GF-D8 (cell line): ENCODE results near the gene DIP2C.
A peak's percentile ranks its signal among the peaks of the same experiment; 100 is the strongest.
"Not testable (repeated sequence)": the region's sequence is repeated elsewhere in the genome, so short reads cannot be mapped to it uniquely, and the experiment has no call there.

Source experiments
- DNase-seq: peaks from one replicate; lab custom pipeline; 2025; lab: John Stamatoyannopoulos, UW

DIP2C gene

DNA sequence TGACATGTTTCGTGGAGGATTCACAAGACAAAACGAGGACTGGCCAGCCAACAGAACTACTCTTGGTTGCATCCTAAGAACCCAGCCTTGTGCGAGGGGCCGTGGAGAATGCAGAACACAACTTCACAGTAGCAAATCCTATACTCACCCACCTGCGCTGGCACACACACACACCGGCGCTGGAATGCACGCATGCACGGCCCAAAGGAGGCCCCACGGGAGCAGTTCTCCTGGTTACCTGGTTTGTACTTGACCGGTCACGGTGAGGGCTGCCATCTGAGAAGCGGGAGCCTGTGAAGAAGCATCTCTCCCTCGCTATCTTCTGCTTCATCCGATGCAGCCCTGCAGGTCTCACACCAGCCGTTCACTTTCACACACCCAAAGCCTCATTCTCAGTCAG, 416.4 kb downstream of the DIP2C start:
- DNase-seq: no peak

DNA sequence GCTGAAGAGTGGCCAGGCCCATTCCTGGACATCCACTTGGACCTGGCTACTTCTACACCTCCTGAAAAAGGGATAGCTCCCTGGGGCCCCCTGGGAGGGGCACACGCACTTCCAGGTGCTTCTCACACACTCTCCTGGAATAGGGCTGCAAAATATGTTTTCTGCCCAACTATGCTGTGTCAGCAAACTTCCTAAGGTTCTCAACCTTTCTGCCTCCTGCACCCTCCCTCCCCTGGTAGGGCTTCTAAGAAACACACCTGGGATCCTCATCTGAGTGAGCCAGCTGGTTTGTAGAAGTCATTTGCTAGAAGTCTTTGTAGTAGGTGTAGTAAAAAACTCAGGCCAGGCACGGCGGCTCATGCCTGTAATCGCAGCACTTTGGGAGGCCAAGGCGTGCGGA, 417.7 kb downstream of the DIP2C start:
- no peak for DNase-seq

DNA sequence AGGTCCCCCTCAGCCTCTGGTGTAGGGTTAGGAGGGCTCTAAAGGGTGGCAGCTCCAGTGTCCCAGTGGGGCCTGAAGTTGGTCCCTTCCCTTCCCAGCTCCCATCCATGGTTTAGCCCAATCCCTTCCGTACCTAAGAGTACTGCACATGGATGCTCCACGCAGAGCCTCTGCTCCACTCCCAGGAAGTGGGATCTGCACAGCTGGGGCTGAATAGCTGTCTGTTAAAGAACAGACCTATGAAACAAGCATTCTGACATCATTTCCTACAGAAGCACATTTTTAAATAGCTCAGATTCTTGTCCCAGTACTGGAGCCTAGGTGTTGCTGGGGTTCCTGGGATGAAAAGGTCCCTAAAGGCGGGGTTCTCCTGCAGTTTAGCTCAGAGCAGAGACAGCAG, 418.3 kb downstream of the DIP2C start:
- no peak for DNase-seq

DNA sequence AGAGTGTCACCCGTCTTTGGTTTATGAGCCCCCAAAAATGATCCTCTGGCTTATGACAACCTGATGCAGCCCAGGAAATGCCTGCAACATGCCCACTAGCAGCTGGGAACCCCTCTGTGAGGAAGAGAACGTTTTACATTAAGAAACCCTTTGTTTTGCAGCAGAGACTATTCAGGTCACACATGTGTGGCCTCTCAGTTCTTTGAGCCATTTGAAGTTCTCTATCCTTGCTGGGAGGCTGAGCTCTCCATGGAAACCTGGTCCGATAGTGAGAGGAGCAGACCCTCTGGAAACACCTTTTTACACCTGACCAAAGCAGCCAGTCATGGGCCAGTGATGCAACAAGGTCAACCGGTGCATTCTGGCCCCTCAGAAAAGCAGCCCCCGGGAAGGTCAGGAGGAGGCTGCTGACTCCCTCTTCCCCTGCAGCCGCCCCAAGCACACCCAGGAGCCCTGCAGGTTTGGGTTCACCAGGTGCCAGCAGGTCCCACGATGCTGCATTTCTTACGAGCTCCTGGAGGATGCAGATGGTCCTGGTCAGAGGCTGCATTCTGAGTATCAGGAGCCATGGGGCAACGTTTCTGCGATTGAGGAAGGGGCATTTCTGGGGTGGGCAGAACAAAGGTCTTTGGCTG, 419.9 kb downstream of the DIP2C start:
- no peak for DNase-seq

DNA sequence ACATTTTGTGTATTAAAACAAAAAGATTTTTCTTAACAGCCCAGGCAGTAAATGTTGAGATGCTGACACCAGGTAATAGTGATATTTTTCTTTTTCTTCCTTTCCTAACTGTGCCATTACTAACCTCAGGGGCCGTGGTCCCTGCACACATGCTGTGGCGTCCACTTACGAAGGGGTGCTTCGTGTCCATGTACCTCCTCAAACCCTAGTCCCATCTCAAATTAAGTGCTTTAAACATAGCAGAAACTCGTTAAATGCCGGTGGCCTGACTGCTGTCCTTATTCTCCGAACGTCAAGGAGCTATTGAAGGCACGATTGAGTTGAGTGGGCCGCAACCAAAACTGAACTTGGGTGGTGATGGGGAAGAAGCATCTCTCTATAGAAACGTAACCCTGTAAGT, 421.8 kb downstream of the DIP2C start:
- DNase-seq: no peak

DNA sequence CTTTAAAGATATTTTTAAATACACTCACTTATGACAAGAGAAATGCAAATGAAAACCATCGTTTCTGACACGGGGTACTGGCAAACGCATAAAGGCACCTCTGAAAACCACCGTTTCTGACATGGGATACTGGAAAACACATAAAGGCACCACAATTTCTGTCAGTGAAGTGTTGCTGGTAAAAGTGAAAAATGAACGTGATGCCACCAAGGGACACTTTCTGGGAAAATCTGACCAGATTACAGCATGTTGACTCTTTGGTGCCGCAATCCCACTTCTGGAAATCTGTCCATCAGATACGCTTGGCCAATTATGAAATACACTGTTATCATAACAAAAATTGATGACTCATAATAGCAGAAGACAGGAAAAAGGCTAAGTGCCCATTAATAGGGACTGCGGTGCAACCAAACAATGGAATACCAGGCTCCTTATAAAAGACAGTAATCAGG, 422.5 kb downstream of the DIP2C start:
- DNase-seq: peak; percentile 6

DNA sequence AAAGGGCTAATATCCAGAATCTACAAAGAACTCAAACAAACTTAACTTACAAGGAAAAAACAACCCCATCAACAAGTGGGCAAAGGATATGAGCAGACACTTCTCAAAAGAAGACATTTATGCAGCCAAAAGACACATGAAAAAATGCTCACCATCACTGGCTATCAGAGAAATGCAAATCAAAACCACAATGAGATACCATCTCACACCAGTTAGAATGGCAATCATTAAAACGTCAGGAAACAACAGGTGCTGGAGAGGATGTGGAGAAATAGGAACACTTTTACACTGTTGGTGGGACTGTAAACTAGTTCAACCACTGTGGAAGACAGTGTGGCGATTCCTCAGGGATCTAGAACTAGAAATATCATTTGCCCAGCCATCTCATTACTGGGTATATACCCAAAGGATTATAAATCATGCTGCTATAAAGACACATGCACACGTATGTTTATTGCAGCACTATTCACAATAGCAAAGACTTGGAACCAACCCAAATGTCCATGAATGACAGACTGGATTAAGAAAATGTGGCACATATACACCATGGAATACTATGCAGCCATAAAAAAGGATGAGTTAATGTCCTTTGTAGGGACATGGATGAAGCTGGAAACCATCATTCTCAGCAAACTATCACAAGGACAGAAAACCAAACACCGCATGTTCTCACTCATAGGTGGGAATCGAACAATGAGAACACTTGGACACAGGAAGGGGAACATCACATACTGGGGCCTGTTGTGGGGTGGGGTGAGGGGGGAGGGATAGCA, 423.5 kb downstream of the DIP2C start:
- not testable (repeated sequence) for DNase-seq

DNA sequence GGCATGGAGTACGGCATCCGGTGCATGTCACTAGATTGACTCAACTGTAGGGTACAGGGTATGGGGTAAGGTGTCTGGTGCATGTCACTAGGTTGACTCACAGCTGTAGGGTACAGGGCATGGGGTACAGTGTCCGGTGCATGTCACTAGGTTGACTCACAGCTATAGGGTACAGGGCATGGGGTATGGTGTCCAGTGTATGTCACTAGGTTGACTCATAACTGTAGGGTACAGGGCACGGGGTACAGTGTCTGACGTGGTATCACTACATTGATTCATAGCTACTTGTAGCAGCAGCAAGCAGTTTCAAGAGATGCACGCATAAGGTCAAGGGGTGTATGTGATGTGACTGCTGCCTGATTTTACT, 424.4 kb downstream of the DIP2C start:
- not testable (repeated sequence) for DNase-seq

DNA sequence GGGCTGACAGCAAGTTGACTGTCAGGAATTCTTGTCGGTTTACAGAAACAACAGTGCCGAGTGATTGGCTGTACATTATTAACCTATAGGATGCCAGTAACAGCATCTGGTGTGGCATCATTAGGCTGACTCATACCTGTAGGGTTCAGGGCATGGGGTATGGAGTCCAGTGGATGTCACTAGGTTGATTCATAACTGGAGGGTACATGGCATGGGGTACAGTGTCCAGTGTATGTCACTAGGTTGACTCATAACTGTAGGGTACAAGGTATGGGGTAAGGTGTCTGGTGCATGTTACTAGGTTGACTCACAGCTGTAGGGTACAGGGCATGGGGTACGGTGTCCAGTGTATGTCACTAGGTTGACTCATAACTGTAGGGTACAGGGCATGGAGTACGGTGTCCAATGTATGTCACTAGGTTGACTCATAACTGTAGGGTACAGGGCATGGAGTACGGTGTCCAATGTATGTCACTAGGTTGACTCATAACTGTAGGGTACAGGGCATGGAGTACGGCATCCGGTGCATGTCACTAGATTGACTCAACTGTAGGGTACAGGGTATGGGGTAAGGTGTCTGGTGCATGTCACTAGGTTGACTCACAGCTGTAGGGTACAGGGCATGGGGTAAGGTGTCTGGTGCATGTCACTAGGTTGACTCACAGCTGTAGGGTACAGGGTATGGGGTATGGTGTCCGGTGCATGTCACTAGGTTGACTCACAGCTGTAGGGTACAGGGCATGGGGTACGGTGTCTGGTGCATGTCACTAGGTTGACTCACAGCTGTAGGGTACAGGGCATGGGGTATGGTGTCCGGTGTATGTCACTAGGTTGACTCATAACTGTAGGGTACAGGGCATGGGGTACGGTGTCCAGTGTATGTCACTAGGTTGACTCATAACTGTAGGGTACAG, 425.1 kb downstream of the DIP2C start:
- DNase-seq: not testable (repeated sequence)

DNA sequence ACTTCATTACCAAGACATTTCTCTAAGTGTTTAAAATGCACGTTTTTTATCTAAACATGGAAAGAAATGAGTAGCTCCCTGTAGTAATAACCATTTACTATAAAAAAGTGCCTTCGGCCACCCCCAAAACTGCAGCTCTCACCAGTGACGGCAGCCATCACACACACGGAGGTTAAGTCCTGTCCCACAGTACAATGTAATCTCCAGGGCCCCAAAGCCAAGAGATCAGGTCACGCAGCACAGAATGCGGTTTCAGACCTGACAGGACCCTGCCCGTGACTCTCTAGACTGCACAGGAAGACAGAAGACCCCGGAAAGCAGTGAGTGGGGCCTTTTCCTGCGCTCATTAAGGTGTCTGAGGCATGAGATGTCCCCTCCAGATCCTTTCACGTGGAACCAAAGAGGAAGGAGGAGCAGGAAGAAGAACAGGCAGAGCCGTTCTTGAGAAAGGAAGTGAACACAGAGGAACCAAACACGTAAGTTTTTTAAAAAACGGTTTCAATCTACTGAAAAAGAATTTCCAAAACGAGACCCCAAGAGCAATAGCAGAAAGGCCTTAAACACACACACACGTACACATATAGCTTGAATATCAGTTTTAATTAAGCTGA, 428.5 kb downstream of the DIP2C start:
- DNase-seq: no peak

DNA sequence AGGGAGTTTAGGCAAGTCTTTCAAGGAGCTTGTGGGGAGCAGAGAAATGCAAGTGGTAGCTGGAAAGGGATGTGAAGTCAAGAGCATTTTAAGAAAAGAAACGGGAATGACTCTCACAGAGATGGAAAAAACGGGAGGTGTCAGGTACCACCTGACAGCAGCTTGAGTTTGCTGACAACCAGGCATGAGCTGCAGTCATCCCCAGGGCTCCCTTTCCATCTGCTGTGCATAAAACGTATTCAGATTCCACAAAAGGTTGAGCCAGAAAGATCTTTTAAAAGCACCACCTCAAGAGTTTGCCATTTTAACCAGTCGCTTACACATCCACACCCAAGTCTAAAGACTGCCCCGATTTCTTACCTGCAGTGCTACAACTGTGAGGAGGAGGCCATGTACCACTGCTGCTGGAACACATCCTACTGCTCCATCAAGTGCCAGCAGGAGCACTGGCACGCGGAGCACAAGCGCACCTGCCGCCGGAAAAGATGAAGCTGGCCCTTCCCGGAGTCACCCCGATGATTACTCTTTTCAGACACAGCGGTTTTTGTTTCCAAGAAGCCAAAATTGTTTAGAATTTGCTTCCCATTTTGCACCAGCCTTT, 437.4 kb downstream of the DIP2C start:
- DNase-seq: no peak

DNA sequence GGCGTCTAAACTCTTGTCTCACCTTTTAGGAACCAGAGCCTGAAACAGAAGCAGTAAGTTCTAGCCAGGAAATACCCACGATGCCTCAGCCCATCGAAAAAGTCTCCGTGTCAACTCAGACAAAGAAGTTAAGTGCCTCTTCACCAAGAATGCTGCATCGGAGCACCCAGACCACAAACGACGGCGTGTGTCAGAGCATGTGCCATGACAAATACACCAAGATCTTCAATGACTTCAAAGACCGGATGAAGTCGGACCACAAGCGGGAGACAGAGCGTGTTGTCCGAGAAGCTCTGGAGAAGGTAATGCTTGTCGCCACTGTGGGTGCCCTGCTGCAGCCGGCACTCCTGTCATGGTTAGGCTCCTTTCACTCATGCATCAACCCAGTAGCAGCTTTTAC, 441.2 kb downstream of the DIP2C start:
- no peak for DNase-seq

DNA sequence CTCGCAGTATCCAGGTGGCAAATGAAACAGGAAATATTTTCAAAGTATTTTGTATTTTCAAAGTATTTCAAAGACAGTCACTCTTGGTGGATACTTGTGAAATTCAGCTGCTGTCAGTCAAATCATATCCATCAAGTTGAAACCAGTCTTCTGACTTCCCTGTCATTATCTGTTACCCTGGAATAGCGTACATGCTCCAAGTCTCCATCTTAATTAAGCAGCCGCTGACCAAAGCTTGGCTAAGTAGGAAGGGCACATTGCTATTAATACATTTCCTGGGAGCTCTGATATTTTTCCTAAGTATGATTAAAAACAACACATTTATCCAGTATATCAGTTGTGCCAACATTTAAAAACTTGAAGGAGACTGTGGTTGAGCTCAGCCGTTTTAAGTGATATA, 442.0 kb downstream of the DIP2C start:
- no peak for DNase-seq

DNA sequence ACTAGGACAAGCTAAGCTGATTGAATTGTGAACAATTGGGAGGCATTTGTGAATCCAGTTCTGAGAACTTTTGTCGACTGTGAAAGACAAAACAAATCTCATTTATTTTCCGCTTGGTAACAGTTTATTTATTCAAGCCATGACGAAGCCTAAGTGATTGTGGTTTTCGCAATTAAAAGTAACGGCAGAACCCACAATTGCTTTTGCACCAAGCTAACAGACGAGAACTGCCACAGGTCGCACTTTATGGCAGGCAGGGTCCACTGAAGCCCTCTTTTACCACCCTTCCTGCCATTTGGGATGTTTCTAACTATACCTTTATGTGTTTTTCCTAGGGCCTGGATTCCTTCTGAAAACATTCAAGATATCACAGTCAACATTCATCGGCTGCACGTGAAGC, 443.0 kb downstream of the DIP2C start:
- no peak for DNase-seq

DNA sequence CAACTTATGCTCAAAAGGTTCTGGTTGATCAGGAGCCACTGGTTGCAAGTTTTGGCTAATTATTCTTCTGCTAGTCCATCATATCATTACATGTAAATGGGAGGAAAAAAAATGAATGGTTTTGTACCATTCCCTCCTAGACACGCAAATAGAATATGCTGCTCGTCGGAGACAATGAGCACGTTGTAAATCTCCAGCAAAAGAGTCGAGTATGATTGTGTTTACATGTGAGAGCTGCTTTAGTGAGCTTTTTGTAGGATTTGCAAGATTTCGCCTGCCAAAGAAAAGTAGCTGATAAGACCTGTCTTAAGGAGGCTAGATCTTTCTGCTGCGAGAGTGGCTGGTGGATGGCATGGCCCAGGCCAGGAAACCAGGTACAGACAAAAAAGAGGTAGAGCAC, 445.2 kb downstream of the DIP2C start:
- no peak for DNase-seq

DNA sequence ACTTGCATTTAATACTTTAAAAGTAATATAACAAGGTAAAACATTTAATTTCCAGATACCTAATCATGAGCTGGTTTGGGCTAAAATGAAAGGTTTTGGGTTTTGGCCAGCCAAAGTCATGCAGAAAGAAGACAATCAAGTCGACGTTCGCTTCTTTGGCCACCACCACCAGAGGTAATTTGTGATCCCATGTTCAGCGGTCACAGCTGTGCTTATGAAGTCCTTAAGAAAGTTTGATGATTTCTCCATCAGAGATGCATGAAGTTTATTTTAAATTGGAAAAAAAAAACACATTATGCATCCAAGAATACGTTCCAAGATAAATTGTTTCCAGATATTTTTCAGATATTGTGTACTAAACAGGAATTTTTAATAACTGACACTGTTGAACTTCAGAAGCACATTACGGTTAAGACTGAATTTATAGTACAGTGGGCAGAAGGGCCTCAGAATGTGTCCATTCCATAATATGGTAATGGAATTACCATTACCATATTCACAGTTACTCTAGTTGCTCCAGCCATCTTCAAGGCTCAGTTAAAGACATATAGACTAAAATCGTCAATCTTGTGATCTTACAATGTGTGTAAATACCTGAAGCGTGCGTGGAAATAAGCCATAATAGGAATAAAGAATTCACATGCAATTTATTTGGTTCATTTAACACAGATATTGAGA, 447.4 kb downstream of the DIP2C start:
- no peak for DNase-seq

DNA sequence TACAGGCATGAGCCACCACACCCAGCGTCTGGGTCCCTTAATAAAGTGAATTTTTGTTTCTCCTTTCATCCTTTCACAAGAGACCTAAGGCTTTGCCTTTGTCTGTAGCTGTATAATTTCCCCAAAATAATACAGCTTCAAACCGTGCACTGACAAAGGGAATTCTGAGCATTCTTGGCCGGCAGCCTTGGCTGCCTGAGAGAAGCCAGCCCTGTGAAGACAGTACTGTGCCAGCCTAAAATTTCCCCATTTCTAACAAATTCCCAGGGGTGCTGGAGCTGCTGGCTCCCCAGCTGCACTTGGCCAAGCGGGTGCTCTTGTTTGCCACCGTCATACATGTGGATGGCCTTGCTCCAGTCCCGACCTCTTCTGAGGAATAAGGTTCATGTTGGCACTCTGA, 448.0 kb downstream of the DIP2C start:
- DNase-seq: no peak

DNA sequence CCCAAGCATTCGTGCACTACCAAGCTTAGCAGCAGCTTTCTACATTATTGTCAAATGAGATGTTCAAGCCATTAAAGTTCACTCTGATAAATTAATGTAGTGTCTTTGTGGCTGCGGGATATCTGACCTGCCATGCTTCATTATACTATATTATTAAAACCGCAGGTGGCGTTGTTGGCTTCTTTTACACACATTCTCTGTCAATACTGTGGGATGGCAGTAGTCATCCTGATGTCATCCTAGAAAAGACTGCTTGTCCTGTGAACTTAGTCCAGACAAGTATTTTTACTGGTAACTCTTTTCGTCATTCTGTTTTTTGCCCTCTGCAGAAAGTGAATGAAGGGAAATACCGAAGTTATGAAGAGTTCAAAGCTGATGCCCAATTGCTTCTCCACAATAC, 450.4 kb downstream of the DIP2C start:
- no peak for DNase-seq

DNA sequence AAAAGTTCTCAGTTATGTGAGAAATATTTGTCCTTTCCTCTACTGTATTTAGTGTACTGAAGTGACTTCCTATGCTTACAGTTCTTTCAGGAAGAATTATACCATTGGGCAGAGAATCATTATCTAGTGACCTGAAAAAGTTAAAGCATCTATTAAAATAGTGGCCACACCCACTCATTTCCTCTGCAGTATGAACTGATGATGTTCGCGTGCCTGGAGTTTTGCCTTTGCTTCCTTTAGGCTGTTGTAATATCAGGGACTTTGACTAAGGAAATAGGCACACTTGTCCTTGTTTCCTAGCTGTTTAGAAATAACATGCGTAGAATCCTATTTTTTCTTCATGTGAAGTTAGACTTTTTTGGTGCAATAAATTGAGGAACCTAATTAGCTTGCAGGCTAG, 453.6 kb downstream of the DIP2C start:
- DNase-seq: no peak

DNA sequence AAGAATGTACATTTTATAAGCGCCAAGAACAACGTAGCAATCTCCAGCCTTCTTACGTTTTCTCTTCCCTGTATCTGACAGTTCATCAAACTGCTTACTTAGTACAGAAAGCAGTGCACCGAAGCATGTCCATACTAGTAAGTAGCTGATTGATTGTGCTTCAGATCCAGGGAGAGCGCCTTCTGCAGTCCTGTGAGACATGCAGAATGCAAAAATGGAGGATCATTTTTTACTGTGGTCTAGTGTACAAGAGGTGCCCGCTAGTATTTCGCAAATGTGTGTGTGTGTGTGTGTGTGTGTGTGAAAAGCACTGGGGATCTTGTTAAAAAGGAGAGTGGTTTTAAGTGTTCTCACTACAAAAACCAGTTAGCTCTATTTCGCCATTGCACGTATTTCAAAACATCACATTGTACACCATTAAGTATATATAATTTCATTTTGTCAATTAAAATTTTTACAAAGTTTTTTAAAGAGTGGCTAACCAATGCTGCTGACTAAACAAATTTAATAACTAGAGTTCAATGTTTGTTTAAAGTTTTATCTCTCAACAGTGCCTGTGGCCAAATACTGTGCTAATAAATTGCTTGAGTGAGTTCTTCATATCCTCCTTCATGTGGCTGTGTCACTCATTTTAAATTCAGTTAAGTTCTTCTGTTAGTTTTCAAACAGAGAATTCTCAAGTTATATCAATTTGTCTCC, 454.6 kb downstream of the DIP2C start:
- no peak for DNase-seq

DNA sequence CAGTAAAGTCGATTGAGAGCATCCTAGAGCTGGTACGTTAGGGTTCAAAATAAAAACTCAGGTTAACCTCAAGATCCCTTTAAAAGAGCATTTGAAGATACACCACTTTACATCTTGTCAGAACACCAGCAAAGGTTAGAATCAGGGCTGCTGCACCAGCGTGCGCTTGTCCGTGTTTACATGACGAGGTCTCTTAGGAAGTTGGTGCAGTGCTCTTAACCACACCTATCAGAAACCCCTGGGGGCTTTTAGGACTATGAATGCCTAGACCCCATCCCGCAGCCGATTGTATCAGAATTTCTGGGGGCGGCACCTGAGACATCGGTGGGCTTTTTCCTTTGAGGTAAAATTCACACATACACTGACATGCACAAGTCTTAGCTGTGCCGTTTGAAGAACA, 456.6 kb downstream of the DIP2C start:
- DNase-seq: no peak
